Gastrocnemius medialis (tissue), 4 donors: Measurements from ENCODE around the gene GPRIN1. TPM values are rescaled to one million over a fixed set of nuclear protein-coding genes. Genes with fewer than 3 reads are reported as not detected.
"Not testable (repeated sequence)": the region's sequence is repeated elsewhere in the genome, so short reads cannot be mapped to it uniquely, and the experiment has no call there.

ENCODE experiments used
- ATAC-seq, 2 donors: fragments of 150-250 bp; one replicate each; pipeline ENCODE4 v1.9.1; 2016
- DNase-seq, 2 donors: peaks; one replicate each; pipeline ENCODE4 v3.0.0-alpha.2; 2019
- H3K27ac ChIP-seq, 4 donors: fragments of 200-600 bp; sonication (generic); 1 replicate in 1 of 4; 2 replicates in 3 of 4; pipeline ENCODE4 v1.5.1; 2016 to 2018; ENCODE audit warnings: mild to moderate bottlenecking in 2 of 4, moderate library complexity in 1 of 4
- H3K27me3 ChIP-seq, 3 donors: fragments of 200-600 bp; sonication (generic) in 2 of 3; 1 replicate in 1 of 3; 2 replicates in 2 of 3; pipeline versions ENCODE4 v1.5.1 to v1.6.0; 2016 to 2019; ENCODE audit warnings: mild to moderate bottlenecking in 1 of 3, moderate library complexity in 1 of 3
- H3K36me3 ChIP-seq, 2 donors: fragments of 200-600 bp; sonication (generic) in 1 of 2; one replicate each; pipeline ENCODE4 v1.5.1; 2017 to 2018
- H3K4me1 ChIP-seq, 2 donors: fragments of 200-600 bp; sonication (generic) in 1 of 2; one replicate each; pipeline ENCODE4 v1.5.1; 2016 to 2017; ENCODE audit warnings: mild to moderate bottlenecking in 2 of 2
- H3K4me3 ChIP-seq, 4 donors: fragments of 200-600 bp; sonication (generic) in 3 of 4; 1 replicate in 1 of 4; 2 replicates in 3 of 4; pipeline ENCODE4 v1.5.1; 2016 to 2019; ENCODE audit warnings: mild to moderate bottlenecking in 2 of 4
- H3K9me3 ChIP-seq, 3 donors: fragments of 200-600 bp; sonication (generic) in 2 of 3; 1 replicate in 1 of 3; 2 replicates in 2 of 3; pipeline ENCODE4 v1.5.1; 2016 to 2019
- POLR2A ChIP-seq, 2 donors: fragments of 450-650 bp; IDR thresholded peaks; one replicate each; pipeline ENCODE4 v1.6.1; 2017; ENCODE audit warnings: antibody characterized with exemption in 2 of 2, mild to moderate bottlenecking in 2 of 2, moderate library complexity in 2 of 2
- in situ Hi-C, 4 donors: fragments of 200-750 bp; cut with MboI; loops; one replicate each; pipeline versions ENCODE4 v1.15.0 to v1.8.0; 2017; ENCODE audit warnings: low sequenced_read_pairs in 4 of 4
- intact Hi-C: fragments of 100-400 bp; cut with DNase I; formaldehyde crosslinking; loops from one replicate; pipeline ENCODE4 v1.15.1; 2023; ENCODE audit warnings: low total_unique reads
- total RNA-seq, 4 donors: library from RNA; depleted of rRNA; stranded (reverse); fragments of >200 nt; gene quantifications; one replicate each; pipeline versions ENCODE4 v1.1.0 to v1.2.3, GENCODE V29; 2016
- TF ChIP-seq, protein P1 (sequence below), 5 experiments: fragments of 450-650 bp in 3 of 5; fragments of 200-600 bp in 2 of 5; sonication (generic) in 2 of 5; IDR thresholded peaks in 4 of 5; conservative IDR thresholded peaks in 1 of 5; 1 replicate in 4 of 5; 2 replicates in 1 of 5; pipeline ENCODE4 v1.5.1; 2016 to 2019; ENCODE audit warnings: antibody characterized with exemption in 5 of 5, mild to moderate bottlenecking in 3 of 5, moderate library complexity in 3 of 5

The GPRIN1 gene
- total RNA-seq, 4 donors from 2014 or later: 0.35 to 0.78 (median 0.47) TPM

GRCh38 chr5:176593273-176593869 lies 16.6 kb downstream of the GPRIN1 start:
- TF ChIP-seq, protein P1, sequence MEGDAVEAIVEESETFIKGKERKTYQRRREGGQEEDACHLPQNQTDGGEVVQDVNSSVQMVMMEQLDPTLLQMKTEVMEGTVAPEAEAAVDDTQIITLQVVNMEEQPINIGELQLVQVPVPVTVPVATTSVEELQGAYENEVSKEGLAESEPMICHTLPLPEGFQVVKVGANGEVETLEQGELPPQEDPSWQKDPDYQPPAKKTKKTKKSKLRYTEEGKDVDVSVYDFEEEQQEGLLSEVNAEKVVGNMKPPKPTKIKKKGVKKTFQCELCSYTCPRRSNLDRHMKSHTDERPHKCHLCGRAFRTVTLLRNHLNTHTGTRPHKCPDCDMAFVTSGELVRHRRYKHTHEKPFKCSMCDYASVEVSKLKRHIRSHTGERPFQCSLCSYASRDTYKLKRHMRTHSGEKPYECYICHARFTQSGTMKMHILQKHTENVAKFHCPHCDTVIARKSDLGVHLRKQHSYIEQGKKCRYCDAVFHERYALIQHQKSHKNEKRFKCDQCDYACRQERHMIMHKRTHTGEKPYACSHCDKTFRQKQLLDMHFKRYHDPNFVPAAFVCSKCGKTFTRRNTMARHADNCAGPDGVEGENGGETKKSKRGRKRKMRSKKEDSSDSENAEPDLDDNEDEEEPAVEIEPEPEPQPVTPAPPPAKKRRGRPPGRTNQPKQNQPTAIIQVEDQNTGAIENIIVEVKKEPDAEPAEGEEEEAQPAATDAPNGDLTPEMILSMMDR (IDR thresholded peaks at IDR 0.05 in 4 of 5, conservative IDR thresholded peaks at IDR 0.05 in 1 of 5): no peak
- TF ChIP-seq POLR2A (IDR thresholded peaks at IDR 0.05): no peak
- H3K27ac ChIP-seq: no peak overlapping the region
- intact Hi-C loops: no loop called here
- DNase-seq: no peak
- no peaks in the 10 kb centered on the region for H3K9me3 ChIP-seq
- in situ Hi-C loops: no loop called here
- no peaks in the 10 kb centered on the region for H3K4me1 ChIP-seq
- H3K36me3 ChIP-seq: no peaks in the 10 kb centered on the region
- H3K27me3 ChIP-seq: peaks cover 0 to 2% (median 2%) of the 10 kb centered on the region in 3 donors
- H3K4me3 ChIP-seq: no peak overlapping the region
- no peak for ATAC-seq

GRCh38 chr5:176592573-176592972 lies 17.4 kb downstream of the GPRIN1 start:
- intact Hi-C loops: no loop called here
- no peaks in the 10 kb centered on the region for H3K36me3 ChIP-seq
- no peak overlapping the region for H3K27ac ChIP-seq
- H3K27me3 ChIP-seq: peaks cover 0 to 2% (median 0%) of the 10 kb centered on the region in 3 donors
- no peaks in the 10 kb centered on the region for H3K4me1 ChIP-seq
- H3K9me3 ChIP-seq: no peaks in the 10 kb centered on the region
- H3K4me3 ChIP-seq: no peak overlapping the region
- DNase-seq (no peak), ATAC-seq (no peak)
- no peak for TF ChIP-seq POLR2A (IDR thresholded peaks at IDR 0.05)
- TF ChIP-seq, protein P1 (IDR thresholded peaks at IDR 0.05 in 4 of 5, conservative IDR thresholded peaks at IDR 0.05 in 1 of 5): no peak
- in situ Hi-C loops: no loop called here

DNA sequence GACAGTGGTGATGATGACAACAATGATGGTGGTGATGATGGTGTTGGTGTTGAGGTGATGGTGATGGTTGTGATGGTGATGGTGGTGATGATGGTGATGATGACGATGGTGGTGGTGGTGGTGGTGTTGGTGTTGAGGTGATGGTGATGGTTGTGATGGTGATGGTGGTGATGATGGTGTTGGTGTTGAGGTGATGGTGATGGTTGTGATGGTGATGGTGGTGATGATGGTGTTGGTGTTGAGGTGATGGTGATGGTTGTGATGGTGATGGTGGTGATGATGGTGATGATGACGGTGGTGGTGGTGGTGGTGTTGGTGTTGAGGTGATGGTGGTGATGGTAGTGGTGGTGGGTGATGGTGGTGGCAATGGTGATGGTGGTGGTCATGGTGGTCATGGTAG lies 18.3 kb downstream of the GPRIN1 start:
- H3K27ac ChIP-seq, ATAC-seq, DNase-seq, H3K9me3 ChIP-seq, H3K27me3 ChIP-seq, intact Hi-C loops, H3K4me1 ChIP-seq, in situ Hi-C loops, H3K36me3 ChIP-seq, H3K4me3 ChIP-seq: not testable (repeated sequence)

GRCh38 chr5:176590035-176590717 lies 19.8 kb downstream of the GPRIN1 start:
- H3K9me3 ChIP-seq: peaks cover 0 to 8% (median 0%) of the 10 kb centered on the region in 3 donors
- H3K27me3 ChIP-seq: no peaks in the 10 kb centered on the region
- DNase-seq (no peak), ATAC-seq (no peak)
- H3K4me1 ChIP-seq: no peaks in the 10 kb centered on the region
- intact Hi-C loops: no loop called here
- H3K4me3 ChIP-seq: no peak overlapping the region
- no peak overlapping the region for H3K27ac ChIP-seq
- in situ Hi-C loops: no loop called here
- TF ChIP-seq, protein P1 (IDR thresholded peaks at IDR 0.05 in 4 of 5, conservative IDR thresholded peaks at IDR 0.05 in 1 of 5): no peak
- no peak for TF ChIP-seq POLR2A (IDR thresholded peaks at IDR 0.05)
- no peaks in the 10 kb centered on the region for H3K36me3 ChIP-seq

GRCh38 chr5:176589039-176589769 lies 20.8 kb downstream of the GPRIN1 start:
- Histone ChIP-seq H3K9me3 (peaks cover 0 to 16% (median 2%) of the 10 kb centered on the region in 3 donors), H3K27ac (no peak overlapping the region), H3K4me1 (no peaks in the 10 kb centered on the region), H3K27me3 (no peaks in the 10 kb centered on the region), H3K36me3 (no peaks in the 10 kb centered on the region), H3K4me3 (no peak overlapping the region)
- in situ Hi-C loops: no loop called here
- ATAC-seq: no peak
- no peak for DNase-seq
- TF ChIP-seq, protein P1 (IDR thresholded peaks at IDR 0.05 in 4 of 5, conservative IDR thresholded peaks at IDR 0.05 in 1 of 5): no peak
- TF ChIP-seq POLR2A (IDR thresholded peaks at IDR 0.05): no peak
- intact Hi-C loops: no loop called here
